Kidney epithelial cell (primary cell): ENCODE data around the gene PARVG. TPM values are rescaled to one million over a fixed set of nuclear protein-coding genes. Genes with fewer than 3 reads are reported as not detected.

Experiments
- DNase-seq: peaks from one replicate; pipeline ENCODE4 v3.0.0-alpha.2; 2010; ENCODE audit warnings: low read depth
- H3K27me3 ChIP-seq: 2 replicates; pipeline ENCODE4 v1.6.0; 2011; ENCODE audit warnings: low read length; ENCODE audit not compliant: control insufficient read depth, insufficient read depth
- H3K36me3 ChIP-seq: 2 replicates; pipeline ENCODE4 v1.5.1; 2011; ENCODE audit warnings: low read length; ENCODE audit not compliant: control insufficient read depth, insufficient read depth
- H3K4me3 ChIP-seq: 2 replicates; pipeline ENCODE4 v1.5.1; 2011; ENCODE audit warnings: low read depth, mild to moderate bottlenecking, control low read depth, low read length
- CTCF ChIP-seq: IDR thresholded peaks from 2 replicates; pipeline ENCODE4 v1.5.1; 2011; ENCODE audit warnings: mild to moderate bottlenecking, moderate library complexity, low read length, control low read depth, inconsistent platforms; ENCODE audit not compliant: insufficient read depth, poor library complexity, severe bottlenecking
- total RNA-seq: library from RNA; depleted of rRNA; stranded (reverse); fragments of >200 nt; gene quantifications from 2 replicates; pipeline ENCODE4 v1.2.3, GENCODE V29; 2015

PARVG gene
- total RNA-seq, 1 donor from 2014 or later = not detected

GRCh38 chr22:44207981-44208317 lies 27.2 kb downstream of the PARVG start:
- Histone ChIP-seq H3K36me3 (no peaks in the 10 kb centered on the region), H3K27me3 (peaks cover 3% of the 10 kb centered on the region), H3K4me3 (no peak overlapping the region)
- no peak for DNase-seq
- TF ChIP-seq CTCF = no peak

- Histone ChIP-seq H3K27me3 (peaks cover 3% of the 10 kb centered on the region), H3K36me3 (no peaks in the 10 kb centered on the region), H3K4me3 (no peak overlapping the region)
- no peak for TF ChIP-seq CTCF
- DNase-seq = no peak
Observed at GRCh38 chr22:44209343-44209742, 28.6 kb downstream of the PARVG start.

- DNase-seq = no peak
Observed at GRCh38 chr22:44210722-44211121, 30.0 kb downstream of the PARVG start.

GRCh38 chr22:44211256-44211945 lies 30.7 kb downstream of the PARVG start:
- TF ChIP-seq CTCF = no peak

More at GRCh38 chr22:44210722-44211121, 30.0 kb downstream of the PARVG start:
- no peaks in the 10 kb centered on the region for H3K27me3 ChIP-seq
- no peaks in the 10 kb centered on the region for H3K36me3 ChIP-seq
- TF ChIP-seq CTCF = no peak
- H3K4me3 ChIP-seq = no peak overlapping the region

GRCh38 chr22:44211946-44212930 lies 31.5 kb downstream of the PARVG start:
- Histone ChIP-seq H3K36me3 (no peaks in the 10 kb centered on the region), H3K27me3 (no peaks in the 10 kb centered on the region), H3K4me3 (no peak overlapping the region)
- TF ChIP-seq CTCF = no peak
- no peak for DNase-seq

More at GRCh38 chr22:44211256-44211945, 30.7 kb downstream of the PARVG start:
- DNase-seq = no peak
- no peak overlapping the region for H3K4me3 ChIP-seq
- no peaks in the 10 kb centered on the region for H3K27me3 ChIP-seq
- H3K36me3 ChIP-seq = no peaks in the 10 kb centered on the region
